Epidermal melanocyte (primary cell): ENCODE measurements around the gene KRT34.
"Not testable (repeated sequence)": the region's sequence is repeated elsewhere in the genome, so short reads cannot be mapped to it uniquely, and the experiment has no call there.

Source experiments
- DNase-seq: peaks from one replicate; pipeline ENCODE4 v3.0.0; 2011; ENCODE audit warnings: low spot score; ENCODE audit not compliant: insufficient read length

The KRT34 gene

DNA sequence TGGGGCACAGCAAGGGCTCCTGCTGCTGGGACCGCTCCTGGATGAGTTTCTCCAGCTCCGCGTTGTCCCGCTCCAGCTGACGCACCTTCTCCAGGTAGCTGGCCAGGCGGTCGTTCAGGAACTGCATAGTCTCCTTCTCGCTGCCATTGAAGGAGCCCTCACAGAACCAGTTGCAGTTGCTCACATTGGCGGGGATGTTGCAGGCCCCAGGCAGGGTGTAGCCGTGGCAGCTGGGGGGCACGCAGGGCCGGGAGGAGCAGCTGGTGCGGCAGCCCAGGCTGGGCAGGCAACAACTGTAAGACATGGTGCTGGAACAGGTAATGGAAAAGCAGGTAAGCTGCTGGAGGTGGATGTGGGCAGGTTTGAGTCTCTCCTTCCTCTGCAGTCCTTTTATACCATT, at the start of gene KRT34:
TSS of gene KRT34 (minus strand) at position 364 of the 400 bp plus-strand sequence. CDS start at position 304, 60 bp downstream.
- not testable (repeated sequence) for DNase-seq

GRCh38 chr17:41430376-41430775, 48.3 kb upstream of the KRT34 start:
- DNase-seq: not testable (repeated sequence)

GRCh38 chr17:41429667-41430066, 47.6 kb upstream of the KRT34 start:
- DNase-seq: no peak

DNA sequence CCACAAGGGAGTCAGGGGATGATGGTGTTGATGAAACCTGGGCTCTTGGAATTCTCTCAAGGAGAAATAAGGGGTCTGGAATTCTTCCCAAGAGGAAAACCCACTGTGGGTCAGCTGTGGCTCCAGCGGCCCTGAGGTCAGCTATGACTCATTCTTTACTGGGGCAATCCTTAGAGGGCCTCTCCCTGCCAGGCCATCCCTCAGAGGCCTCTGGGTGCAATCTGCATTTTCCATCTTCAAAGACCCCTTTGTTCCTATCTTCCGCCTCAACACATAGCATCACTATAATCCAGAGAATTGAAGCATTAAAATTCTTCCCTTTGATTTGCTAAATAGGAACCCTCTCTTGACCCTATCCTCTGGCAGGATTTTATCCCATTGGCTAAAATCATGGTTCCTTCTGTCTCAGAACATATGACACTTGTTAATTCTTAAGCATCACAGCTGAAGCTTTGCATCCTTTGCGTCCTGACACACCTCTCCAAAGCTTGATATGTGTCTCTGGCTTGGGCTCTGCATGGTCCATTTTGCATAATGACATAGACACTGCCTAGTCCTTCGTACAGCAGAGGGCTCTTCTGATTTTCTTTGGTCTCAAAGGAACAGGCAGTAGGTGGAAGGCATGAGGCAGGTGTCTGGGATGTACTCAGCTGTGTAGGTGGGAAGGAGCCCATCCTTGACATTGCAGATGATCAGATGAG, 46.6 kb upstream of the KRT34 start:
- DNase-seq: peak; percentile 56

- DNase-seq: no peak
These were observed 42.1 kb upstream of the KRT34 start, which contains the start of gene KRT37 for GRCh38 chr17:41424111-41424635. KRT37 (minus strand) TSS chr17:41424585; CDS start chr17:41424523, 62 bp downstream.

GRCh38 chr17:41422586-41422985, 40.5 kb upstream of the KRT34 start:
- DNase-seq: not testable (repeated sequence)

- DNase-seq: no peak
These were observed 39.5 kb upstream of the KRT34 start for GRCh38 chr17:41421617-41422016.

DNA sequence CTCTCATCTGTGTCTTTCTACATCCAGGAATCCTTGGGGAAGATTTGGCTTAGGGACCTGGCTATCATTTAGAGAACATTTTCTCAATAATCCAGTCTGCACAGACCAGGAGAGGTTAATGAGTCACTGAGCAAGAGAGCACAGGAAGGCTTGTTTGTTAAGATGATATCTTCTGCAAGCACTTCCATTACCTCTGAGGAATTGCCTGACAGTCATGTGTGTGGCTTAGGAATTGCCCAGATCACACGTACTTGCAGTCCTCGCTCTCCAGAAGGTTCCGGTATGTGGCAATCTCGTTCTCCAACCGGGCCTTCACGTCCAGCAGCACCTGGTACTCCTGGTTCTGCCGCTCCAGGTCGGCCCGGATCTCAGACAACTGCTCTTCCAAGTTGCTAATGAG, 39.0 kb upstream of the KRT34 start:
- DNase-seq: no peak

- DNase-seq: no peak
These were observed 38.0 kb upstream of the KRT34 start for GRCh38 chr17:41420134-41420533.

GRCh38 chr17:41419716-41420115, 37.6 kb upstream of the KRT34 start:
- no peak for DNase-seq

- no peak for DNase-seq
These were observed 36.2 kb upstream of the KRT34 start for GRCh38 chr17:41418116-41418860.

GRCh38 chr17:41417576-41418015, 35.5 kb upstream of the KRT34 start:
- DNase-seq: no peak

DNA sequence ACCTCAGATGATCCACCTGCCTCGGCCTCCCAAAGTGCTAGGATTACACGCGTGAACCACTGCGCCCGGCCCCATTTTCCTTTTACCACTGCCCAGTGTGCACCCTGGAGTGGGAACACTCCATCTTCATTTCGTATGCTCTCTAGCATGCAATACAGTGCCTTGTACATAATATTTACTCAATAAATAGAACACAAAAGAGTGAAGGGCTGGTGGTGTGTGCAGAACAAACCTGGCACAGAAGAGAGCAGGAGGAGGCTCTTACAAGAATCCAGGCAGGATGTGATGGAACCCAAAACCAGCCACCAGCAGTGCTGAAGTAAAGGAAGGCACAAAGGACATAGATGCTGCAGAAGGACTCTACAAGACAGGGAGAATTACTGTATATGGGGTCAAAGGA, 35.0 kb upstream of the KRT34 start:
- DNase-seq: no peak

GRCh38 chr17:41416479-41416878, 34.4 kb upstream of the KRT34 start:
- no peak for DNase-seq

DNA sequence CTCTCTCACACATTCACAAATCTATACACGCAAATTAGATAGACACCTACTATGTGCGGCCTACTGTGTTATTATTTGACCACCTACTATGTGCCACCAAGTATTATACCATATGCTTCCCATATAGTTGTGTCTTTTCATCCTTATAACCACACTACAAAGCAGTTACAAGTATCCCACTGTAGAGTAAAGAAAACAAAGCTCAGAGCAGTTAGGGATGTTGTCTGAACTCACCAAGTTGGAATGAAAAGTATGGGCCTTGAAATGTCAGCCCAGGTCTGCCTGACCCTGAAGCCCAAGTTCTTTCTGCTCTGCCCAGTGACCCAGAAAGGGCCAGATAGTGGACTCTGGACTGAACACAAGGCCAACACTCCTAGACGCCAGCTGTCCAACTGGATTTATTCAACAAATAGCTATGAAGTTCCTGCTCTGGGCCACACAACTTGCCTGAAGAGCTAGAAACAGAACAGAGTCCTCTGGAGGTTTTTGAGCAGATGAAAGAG, 33.8 kb upstream of the KRT34 start:
- DNase-seq: no peak

GRCh38 chr17:41415411-41415810, 33.3 kb upstream of the KRT34 start:
- DNase-seq: no peak

DNA sequence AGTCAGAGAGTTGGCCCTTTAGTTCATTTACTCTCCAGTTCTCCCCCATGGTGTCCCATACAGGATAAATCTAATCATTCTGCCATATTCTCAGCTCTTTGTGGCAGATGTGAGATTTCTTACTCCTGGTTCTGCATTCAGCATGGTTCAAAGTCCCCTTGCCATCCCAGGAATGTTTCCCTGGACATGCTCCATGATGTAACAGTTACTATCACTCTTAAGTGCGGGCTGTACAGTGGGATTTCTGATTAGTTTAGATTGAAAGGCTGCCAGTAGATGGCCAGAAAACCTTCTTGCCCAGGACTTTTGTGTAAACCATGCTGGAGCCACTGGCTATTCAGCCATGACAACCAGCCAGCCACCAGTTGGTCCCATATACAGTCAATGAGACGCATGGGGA, 31.9 kb upstream of the KRT34 start:
- no peak for DNase-seq

DNA sequence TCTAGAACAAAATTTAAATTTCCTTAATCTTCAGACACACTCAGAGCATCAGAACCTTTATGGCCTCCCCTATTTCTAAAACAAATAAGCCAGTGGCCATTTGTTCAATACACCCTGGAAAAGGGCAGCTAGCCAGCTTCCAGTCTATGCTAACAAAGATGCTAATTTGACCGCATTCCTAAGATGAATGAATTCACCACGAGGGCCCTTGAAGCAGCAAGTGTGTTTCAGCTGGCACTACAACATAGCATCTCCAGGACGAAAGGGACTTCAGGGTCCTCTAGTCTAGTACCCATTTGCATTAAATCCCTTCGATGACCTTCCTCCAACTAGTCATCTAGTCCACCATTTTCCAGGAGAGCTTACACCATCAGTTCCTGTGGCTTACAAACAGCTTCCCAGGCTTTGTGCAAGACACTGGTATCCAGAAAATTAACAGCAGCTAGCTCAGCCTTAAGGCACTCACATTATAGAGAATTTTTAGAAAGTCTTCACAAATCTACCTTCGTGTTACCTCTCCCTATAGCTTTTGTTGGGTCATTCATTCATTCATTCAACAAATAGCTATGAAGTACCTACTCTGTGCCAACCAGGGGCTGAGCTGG, 31.3 kb upstream of the KRT34 start:
- DNase-seq: no peak

GRCh38 chr17:41411072-41411840, 29.1 kb upstream of the KRT34 start:
- DNase-seq: no peak

GRCh38 chr17:41407226-41407625, 25.1 kb upstream of the KRT34 start:
- DNase-seq: no peak

DNA sequence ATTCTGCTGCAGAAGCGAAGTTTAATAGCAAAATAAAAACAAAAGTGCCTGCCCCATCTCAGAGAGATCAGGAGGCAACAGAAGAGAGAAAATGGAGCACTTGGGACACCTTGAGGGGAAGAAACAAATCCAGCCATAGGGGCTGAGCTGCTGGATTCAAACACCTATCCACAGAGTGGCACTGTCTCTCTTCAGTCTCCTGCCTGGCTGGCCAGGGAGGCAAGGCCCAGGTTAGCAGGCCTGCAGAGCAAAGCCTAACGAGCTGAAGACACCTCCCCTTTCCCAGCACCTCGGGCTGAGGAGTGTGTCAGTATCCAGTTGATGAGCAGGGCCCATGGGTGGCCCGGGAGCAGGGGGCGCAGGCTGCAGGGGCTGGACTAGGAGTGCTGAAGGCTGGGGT, 24.1 kb upstream of the KRT34 start:
- DNase-seq: no peak
